MCF 10A (cell line): ENCODE measurements around the gene CKAP5. TPM values are rescaled to one million over a fixed set of nuclear protein-coding genes. Genes with fewer than 3 reads are reported as not detected.

Experiments used
- BruUV-seq: library from RNA; stranded (reverse); fragments of 400-500 nt; replicated peaks from 2 replicates; lab custom pipeline; 2021; lab: Mats Ljungman, UMichigan
- CTCF ChIA-PET: fragments of 300-600 bp; sonication (Branson Sonifier 250); formaldehyde crosslinking; extraction: SDS; loops from one replicate; lab custom pipeline; 2021; ENCODE audit warnings: antibody characterized with exemption, inconsistent platforms; lab: Yijun Ruan, JAX
- POLR2A ChIA-PET: fragments of 300-600, 350-650 bp; sonication (Branson Sonifier 250); formaldehyde crosslinking; extraction: SDS; loops from one replicate; lab custom pipeline; 2020; ENCODE audit warnings: antibody characterized with exemption, inconsistent platforms; lab: Yijun Ruan, JAX
- DNase-seq: peaks from one replicate; pipeline ENCODE4 v3.0.0-alpha.2; 2018; ENCODE audit not compliant: unreplicated experiment
- H3K27ac Mint-ChIP-seq: one replicate; pipeline ENCODE4 v1.8.0; 2022; ENCODE audit warnings: mild to moderate bottlenecking, low read depth, mixed read lengths; ENCODE audit not compliant: unreplicated experiment
- H3K27me3 Mint-ChIP-seq: one replicate; pipeline ENCODE4 v1.8.0; 2022; ENCODE audit warnings: mixed read lengths; ENCODE audit not compliant: insufficient read depth, unreplicated experiment
- H3K36me3 Mint-ChIP-seq: one replicate; pipeline ENCODE4 v1.8.0; 2022; ENCODE audit warnings: mild to moderate bottlenecking, moderate library complexity, mixed read lengths; ENCODE audit not compliant: insufficient read depth, unreplicated experiment
- H3K4me1 Mint-ChIP-seq: one replicate; pipeline ENCODE4 v1.8.0; 2022; ENCODE audit warnings: mixed read lengths; ENCODE audit not compliant: insufficient read depth, unreplicated experiment
- H3K4me3 Mint-ChIP-seq: one replicate; pipeline ENCODE4 v1.8.0; 2022; ENCODE audit warnings: mild to moderate bottlenecking, moderate library complexity, mixed read lengths; ENCODE audit not compliant: unreplicated experiment
- H3K9me3 Mint-ChIP-seq: one replicate; pipeline ENCODE4 v1.8.0; 2022; ENCODE audit warnings: mixed read lengths; ENCODE audit not compliant: unreplicated experiment
- CTCF ChIP-seq: fragments of 200-600 bp; IDR thresholded peaks from one replicate; pipeline ENCODE4 v1.8.0; 2022; ENCODE audit warnings: antibody characterized with exemption, mild to moderate bottlenecking; ENCODE audit not compliant: unreplicated experiment
- intact Hi-C: fragments of 100-400 bp; cut with micrococcal nuclease; formaldehyde crosslinking; loops from 2 replicates; pipeline ENCODE4 v1.14.1; 2022
- total RNA-seq: library from RNA; stranded (reverse); gene quantifications from 2 replicates; pipeline ENCODE4 v1.2.3, GENCODE V29; 2022

CKAP5 gene
- total RNA-seq, 1 experiment from 2014 or later = 193 TPM

- Mint-ChIP-seq H3K4me1 (no peaks in the 10 kb centered on the region), H3K4me3 (no peak overlapping the region), H3K9me3 (no peaks in the 10 kb centered on the region), H3K36me3 (no peaks in the 10 kb centered on the region), H3K27ac (no peak overlapping the region), H3K27me3 (no peaks in the 10 kb centered on the region)
- intact Hi-C loops = no loop called here
- no TSS peak for BruUV-seq
- no peak for DNase-seq
- ChIA-PET CTCF (no interaction called here), POLR2A (no interaction called here)
- no peak for TF ChIP-seq CTCF
Measured at GRCh38 chr11:46722566-46723358, 123.3 kb downstream of the CKAP5 start.

- Mint-ChIP-seq H3K36me3 (no peaks in the 10 kb centered on the region), H3K27ac (no peak overlapping the region), H3K4me3 (no peak overlapping the region), H3K9me3 (no peaks in the 10 kb centered on the region), H3K4me1 (no peaks in the 10 kb centered on the region), H3K27me3 (no peaks in the 10 kb centered on the region)
- no TSS peak for BruUV-seq
- TF ChIP-seq CTCF = no peak
- DNase-seq = no peak
- ChIA-PET CTCF (interaction anchor here (0.7 kb wide), 1 partner anchor 97 kb away, joined by 3 read pairs; no protein-coding TSS in a partner anchor), POLR2A (no interaction called here)
- intact Hi-C loops = no loop called here
Measured at GRCh38 chr11:46721286-46721685, 124.8 kb downstream of the CKAP5 start.

GRCh38 chr11:46719543-46720218 is 126.4 kb downstream of the CKAP5 start:
- H3K9me3 Mint-ChIP-seq = no peaks in the 10 kb centered on the region
- no peak overlapping the region for H3K27ac Mint-ChIP-seq
- no peak for TF ChIP-seq CTCF
- no peaks in the 10 kb centered on the region for H3K27me3 Mint-ChIP-seq
- POLR2A ChIA-PET = no interaction called here
- BruUV-seq = no TSS peak
- no peaks in the 10 kb centered on the region for H3K4me1 Mint-ChIP-seq
- CTCF ChIA-PET = no interaction called here
- H3K36me3 Mint-ChIP-seq = no peaks in the 10 kb centered on the region
- H3K4me3 Mint-ChIP-seq = no peak overlapping the region
- intact Hi-C loops = no loop called here
- DNase-seq = no peak

GRCh38 chr11:46719048-46719542 is 127.0 kb downstream of the CKAP5 start, which contains the start of gene F2:
F2 (plus strand) TSS chr11:46719213; CDS start chr11:46719236, 23 bp downstream.
- Mint-ChIP-seq H3K4me3 (no peak within 1 kb of the TSS), H3K4me1 (no peaks in the 10 kb centered on the region), H3K36me3 (no peaks in the 10 kb centered on the region), H3K27ac (no peak within 1 kb of the TSS), H3K9me3 (no peaks in the 10 kb centered on the region), H3K27me3 (no peaks in the 10 kb centered on the region)
- no peak for TF ChIP-seq CTCF
- no TSS peak for BruUV-seq
- ChIA-PET CTCF (no interaction called here), POLR2A (no interaction called here)
- intact Hi-C loops = no loop called here
- DNase-seq = no peak
